ENCODE data around the gene CFAP46.

Gene CFAP46

DNA sequence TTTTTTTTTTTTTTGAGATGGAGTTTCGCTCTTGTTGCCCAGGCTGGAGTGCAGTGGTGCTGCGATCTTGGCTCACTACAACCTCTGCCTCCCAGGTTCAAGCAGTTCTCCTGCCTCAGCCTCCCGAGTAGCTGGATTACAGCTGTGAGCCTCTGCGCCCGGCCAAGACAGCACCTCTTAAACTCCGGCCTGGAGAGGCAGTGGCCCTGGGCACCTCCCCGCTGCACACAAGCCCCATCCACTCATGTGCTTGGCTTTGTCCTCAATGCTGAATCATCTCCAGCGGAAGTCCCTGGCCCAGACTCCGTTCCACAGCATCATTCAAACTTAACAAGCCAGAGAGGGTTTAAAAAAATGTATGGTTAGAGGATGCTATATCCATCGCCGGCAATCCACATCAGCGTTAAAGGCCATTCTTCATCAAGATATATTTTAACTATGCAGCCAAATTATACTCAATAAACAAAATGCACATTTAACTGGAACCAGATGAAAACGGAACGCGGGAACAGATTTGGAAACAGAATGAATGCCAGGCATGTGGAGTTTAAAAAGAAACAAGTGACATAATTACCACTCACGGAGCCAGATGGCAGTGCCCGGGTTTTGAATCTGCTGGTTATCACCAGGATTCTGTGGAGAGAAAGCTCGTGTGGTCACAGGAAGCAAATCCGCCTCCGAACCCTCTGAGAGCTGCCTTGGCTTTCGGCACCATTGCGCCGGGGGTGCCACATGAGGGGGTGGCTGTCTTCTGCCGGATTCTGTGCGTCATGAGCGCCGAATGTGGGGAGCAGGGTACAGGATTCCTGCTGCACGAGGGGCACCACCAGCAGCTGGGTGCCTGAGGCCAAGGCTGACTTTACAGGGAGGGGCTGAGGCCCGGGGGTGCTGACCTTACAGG, 45.6 kb upstream of the CFAP46 start:
- no peak overlapping the region for H3K4me3 ChIP-seq (replicated peaks; ENCODE audit: low read depth, low read length)
- DNase-seq (ENCODE audit: low read depth), result peak; percentile 86
- TF ChIP-seq, protein P1, sequence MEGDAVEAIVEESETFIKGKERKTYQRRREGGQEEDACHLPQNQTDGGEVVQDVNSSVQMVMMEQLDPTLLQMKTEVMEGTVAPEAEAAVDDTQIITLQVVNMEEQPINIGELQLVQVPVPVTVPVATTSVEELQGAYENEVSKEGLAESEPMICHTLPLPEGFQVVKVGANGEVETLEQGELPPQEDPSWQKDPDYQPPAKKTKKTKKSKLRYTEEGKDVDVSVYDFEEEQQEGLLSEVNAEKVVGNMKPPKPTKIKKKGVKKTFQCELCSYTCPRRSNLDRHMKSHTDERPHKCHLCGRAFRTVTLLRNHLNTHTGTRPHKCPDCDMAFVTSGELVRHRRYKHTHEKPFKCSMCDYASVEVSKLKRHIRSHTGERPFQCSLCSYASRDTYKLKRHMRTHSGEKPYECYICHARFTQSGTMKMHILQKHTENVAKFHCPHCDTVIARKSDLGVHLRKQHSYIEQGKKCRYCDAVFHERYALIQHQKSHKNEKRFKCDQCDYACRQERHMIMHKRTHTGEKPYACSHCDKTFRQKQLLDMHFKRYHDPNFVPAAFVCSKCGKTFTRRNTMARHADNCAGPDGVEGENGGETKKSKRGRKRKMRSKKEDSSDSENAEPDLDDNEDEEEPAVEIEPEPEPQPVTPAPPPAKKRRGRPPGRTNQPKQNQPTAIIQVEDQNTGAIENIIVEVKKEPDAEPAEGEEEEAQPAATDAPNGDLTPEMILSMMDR (IDR thresholded peaks at IDR 0.05; ENCODE audit: low read length, missing control alignments), result no peak

- DNase-seq (ENCODE audit: low read depth), result no peak
- no peak overlapping the region for H3K4me3 ChIP-seq (replicated peaks; ENCODE audit: low read depth, low read length)
- TF ChIP-seq, protein P1 (IDR thresholded peaks at IDR 0.05; ENCODE audit: low read length, missing control alignments), result no peak
Observed at GRCh38 chr10:132986978-132987377, 44.6 kb upstream of the CFAP46 start.

DNA sequence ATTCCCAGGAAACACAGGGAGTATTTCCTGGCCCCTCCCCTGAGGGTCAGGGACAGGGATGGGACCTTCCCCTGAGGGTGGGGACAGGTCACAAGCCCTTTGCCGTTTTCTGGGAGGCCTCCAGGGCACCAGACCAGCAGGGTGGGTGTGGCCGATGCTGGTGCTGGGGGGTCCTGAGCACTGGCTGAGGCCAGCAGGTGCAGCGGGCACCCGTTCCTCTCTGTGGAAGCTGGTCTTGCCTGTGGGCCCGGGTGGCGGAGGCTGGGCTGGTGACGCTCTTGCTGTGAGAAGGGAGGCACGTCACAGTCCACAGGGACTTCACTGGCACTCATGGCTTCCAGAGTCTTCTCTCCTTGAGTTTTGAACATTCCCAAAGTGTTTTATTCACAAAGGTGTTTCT, 44.2 kb upstream of the CFAP46 start:
- TF ChIP-seq, protein P1 (IDR thresholded peaks at IDR 0.05; ENCODE audit: low read length, missing control alignments), result no peak
- H3K4me3 ChIP-seq (replicated peaks; ENCODE audit: low read depth, low read length), result no peak overlapping the region
- DNase-seq (ENCODE audit: low read depth), result no peak

- no peak for DNase-seq (ENCODE audit: low read depth)
- TF ChIP-seq, protein P1 (IDR thresholded peaks at IDR 0.05; ENCODE audit: low read length, missing control alignments), result no peak
- no peak overlapping the region for H3K4me3 ChIP-seq (replicated peaks; ENCODE audit: low read depth, low read length)
Observed at GRCh38 chr10:132986076-132986475, 43.7 kb upstream of the CFAP46 start.

GRCh38 chr10:132985546-132985900, 43.2 kb upstream of the CFAP46 start:
- no peak overlapping the region for H3K4me3 ChIP-seq (replicated peaks; ENCODE audit: low read depth, low read length)
- DNase-seq (ENCODE audit: low read depth), result no peak
- TF ChIP-seq, protein P1 (IDR thresholded peaks at IDR 0.05; ENCODE audit: low read length, missing control alignments), result no peak

GRCh38 chr10:132984801-132985545, 42.6 kb upstream of the CFAP46 start:
- H3K4me3 ChIP-seq (replicated peaks; ENCODE audit: low read depth, low read length), result no peak overlapping the region
- TF ChIP-seq, protein P1 (IDR thresholded peaks at IDR 0.05; ENCODE audit: low read length, missing control alignments), result no peak
- DNase-seq (ENCODE audit: low read depth), result no peak

Data from fibroblast of pulmonary artery (primary cell).